GM12891 (cell line): Measurements from ENCODE around the gene RMND5A.

ENCODE experiments used
- PAX5 ChIP-seq: IDR thresholded peaks from 2 replicates; pipeline ENCODE4 v1.6.1; 2011; ENCODE audit warnings: low read length, moderate library complexity, mild to moderate bottlenecking; ENCODE audit not compliant: insufficient read depth, severe bottlenecking
- POLR2A ChIP-seq: IDR thresholded peaks from 2 replicates; pipeline ENCODE4 v1.6.1; 2011; ENCODE audit warnings: low read depth, low read length, control low read depth
- POLR2AphosphoS5 ChIP-seq: IDR thresholded peaks from 2 replicates; pipeline ENCODE4 v1.6.1; 2011; ENCODE audit warnings: low read depth, low read length, control low read depth
- POU2F2 ChIP-seq: IDR thresholded peaks from 2 replicates; pipeline ENCODE4 v1.6.1; 2011; ENCODE audit warnings: low read depth, mild to moderate bottlenecking, control low read depth, low read length, moderate library complexity
- SPI1 ChIP-seq: IDR thresholded peaks from 2 replicates; pipeline ENCODE4 v1.6.1; 2011; ENCODE audit warnings: low read depth, low read length, control low read depth
- TAF1 ChIP-seq: IDR thresholded peaks from 2 replicates; pipeline ENCODE4 v1.6.1; 2011; ENCODE audit warnings: low read depth, low read length, control low read depth

- no peak for TF ChIP-seq PAX5
- no peak for TF ChIP-seq POLR2A
- TF ChIP-seq TAF1 = no peak
- no peak for TF ChIP-seq POLR2AphosphoS5
- TF ChIP-seq SPI1 = no peak
- no peak for TF ChIP-seq POU2F2
Observed at GRCh38 chr2:86789687-86790133, 69.6 kb downstream of the RMND5A start.
